Neuronal stem cell (in vitro differentiated cells): ENCODE measurements around the gene MTHFD2L.
"Not testable (repeated sequence)": the region's sequence is repeated elsewhere in the genome, so short reads cannot be mapped to it uniquely, and the experiment has no call there.

Source experiments
- DNase-seq: peaks from one replicate; pipeline ENCODE4 v3.0.0-alpha.2; 2013; ENCODE audit warnings: low spot score
- H2AFZ ChIP-seq: one replicate; pipeline ENCODE4 v1.6.1; 2013; ENCODE audit warnings: mild to moderate bottlenecking, low read length, inconsistent platforms
- H2AK5ac ChIP-seq: 2 replicates; pipeline ENCODE4 v1.6.1; 2013; ENCODE audit warnings: low read depth, mild to moderate bottlenecking, inconsistent platforms, low read length, moderate library complexity, mixed read lengths
- H2BK120ac ChIP-seq: 2 replicates; pipeline ENCODE4 v1.6.1; 2013; ENCODE audit warnings: low read depth, mild to moderate bottlenecking, inconsistent platforms, low read length, moderate library complexity, mixed read lengths
- H2BK12ac ChIP-seq: one replicate; pipeline ENCODE4 v1.6.1; 2013; ENCODE audit warnings: low read length, inconsistent platforms
- H2BK15ac ChIP-seq: 2 replicates; pipeline ENCODE4 v1.6.1; 2013; ENCODE audit warnings: mild to moderate bottlenecking, low read length, inconsistent platforms, mixed read lengths
- H2BK5ac ChIP-seq: one replicate; pipeline ENCODE4 v1.6.1; 2013; ENCODE audit warnings: inconsistent platforms, mild to moderate bottlenecking, low read length, moderate library complexity
- H3K14ac ChIP-seq: one replicate; pipeline ENCODE4 v1.6.1; 2013; ENCODE audit warnings: low read length, inconsistent platforms
- H3K18ac ChIP-seq: 2 replicates; pipeline ENCODE4 v1.6.1; 2013; ENCODE audit warnings: low read length, inconsistent platforms
- H3K23ac ChIP-seq: 2 replicates; pipeline ENCODE4 v1.6.1; 2013; ENCODE audit warnings: low read depth, mild to moderate bottlenecking, mixed read lengths, low read length, inconsistent platforms; ENCODE audit not compliant: poor library complexity
- H3K27ac ChIP-seq: replicated peaks from 3 replicates; pipeline ENCODE4 v1.5.1; 2013; ENCODE audit warnings: low read length, inconsistent platforms
- H3K27me3 ChIP-seq, 3 experiments: 2 replicates each; pipeline ENCODE4 v1.6.1; 2013; ENCODE audit warnings: low read length in 3 of 3, mild to moderate bottlenecking in 2 of 3, inconsistent platforms in 1 of 3, low read depth in 1 of 3, mixed read lengths in 1 of 3, moderate library complexity in 1 of 3; ENCODE audit not compliant: control insufficient read depth in 3 of 3, insufficient read depth in 3 of 3
- H3K36me3 ChIP-seq, 2 donors: replicated peaks in 1 of 2; 2 replicates each; pipeline ENCODE4 v1.6.1; 2013; ENCODE audit warnings: low read length in 2 of 2; ENCODE audit not compliant: control insufficient read depth in 2 of 2, insufficient read depth in 2 of 2
- H3K4ac ChIP-seq: 2 replicates; pipeline ENCODE4 v1.6.1; 2013; ENCODE audit warnings: inconsistent platforms, mild to moderate bottlenecking, low read length, moderate library complexity
- H3K4me1 ChIP-seq, 2 donors: 1 replicate in 1 of 2; 2 replicates in 1 of 2; pipeline ENCODE4 v1.6.1; 2013; ENCODE audit warnings: low read length in 2 of 2, low read depth in 1 of 2; ENCODE audit not compliant: control insufficient read depth in 2 of 2, insufficient read depth in 1 of 2
- H3K4me2 ChIP-seq: one replicate; pipeline ENCODE4 v1.6.1; 2013; ENCODE audit warnings: mild to moderate bottlenecking, low read length, inconsistent platforms; ENCODE audit not compliant: insufficient read depth, poor library complexity, severe bottlenecking
- H3K4me3 ChIP-seq, 2 donors: 2 replicates each; pipeline ENCODE4 v1.5.1; 2013; ENCODE audit warnings: low read length in 2 of 2, mild to moderate bottlenecking in 2 of 2, inconsistent platforms in 1 of 2, moderate library complexity in 1 of 2
- H3K79me1 ChIP-seq: one replicate; pipeline ENCODE4 v1.6.1; 2013; ENCODE audit warnings: low read depth, mild to moderate bottlenecking, inconsistent platforms, low read length, moderate library complexity
- H3K9ac ChIP-seq: one replicate; pipeline ENCODE4 v1.6.1; 2013; ENCODE audit warnings: mild to moderate bottlenecking, low read depth, low read length, inconsistent platforms; ENCODE audit not compliant: poor library complexity
- H3K9me3 ChIP-seq, 2 donors: replicated peaks in 1 of 2; 2 replicates each; pipeline versions ENCODE3 to v1.6.1; 2013; ENCODE audit warnings: low read length in 2 of 2, mild to moderate bottlenecking in 2 of 2, inconsistent platforms in 1 of 2, low read depth in 1 of 2, mixed read lengths in 1 of 2, moderate library complexity in 1 of 2; ENCODE audit not compliant: control insufficient read depth in 2 of 2, insufficient read depth in 1 of 2
- H4K8ac ChIP-seq: one replicate; pipeline ENCODE4 v1.6.1; 2013; ENCODE audit warnings: low read depth, mild to moderate bottlenecking, inconsistent platforms, low read length, moderate library complexity
- H4K91ac ChIP-seq: one replicate; pipeline ENCODE4 v1.6.1; 2013; ENCODE audit warnings: low read length, low read depth, mild to moderate bottlenecking, inconsistent platforms; ENCODE audit not compliant: poor library complexity
- WGBS, 2 donors: extraction: QIAGEN DNeasy Blood & Tissue Kit; methylation state at CpG; one replicate each; pipeline ENCODE4 v1.1.7; 2013; ENCODE audit warnings: missing lambda C conversion rate in 2 of 2, mixed read lengths in 1 of 2; ENCODE audit not compliant: insufficient read length in 2 of 2, insufficient replicate concordance in 1 of 2; ENCODE audit errors: extremely low coverage in 2 of 2; 5-methylcytosine and 5-hydroxymethylcytosine counted together

Gene MTHFD2L

DNA sequence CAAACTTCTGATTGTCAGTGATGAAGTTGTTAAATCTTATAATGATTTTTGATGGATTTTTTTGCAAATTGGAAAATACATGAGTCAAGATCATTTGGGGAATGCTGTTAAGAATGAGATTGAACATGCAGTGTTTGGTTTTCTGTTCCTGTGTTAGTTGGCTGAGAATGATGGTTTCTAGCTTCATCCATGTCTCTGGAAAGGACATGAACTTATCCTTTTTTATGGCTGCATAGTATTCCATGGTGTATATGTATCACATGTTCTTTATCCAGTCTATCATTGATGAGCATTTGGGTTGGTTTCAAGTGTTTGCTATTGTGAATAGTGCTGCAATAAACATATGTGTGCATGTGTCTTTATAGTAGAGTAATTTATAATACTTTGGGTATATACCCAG lies 182.5 kb downstream of the MTHFD2L start:
- H3K4me1 ChIP-seq, H2BK120ac ChIP-seq, H2AFZ ChIP-seq, H3K4me2 ChIP-seq, H3K36me3 ChIP-seq, H3K4ac ChIP-seq, H3K79me1 ChIP-seq, H2AK5ac ChIP-seq, H3K23ac ChIP-seq, H3K9ac ChIP-seq, H4K8ac ChIP-seq, H3K9me3 ChIP-seq, H3K18ac ChIP-seq, H3K27me3 ChIP-seq, H2BK5ac ChIP-seq, H2BK12ac ChIP-seq, H2BK15ac ChIP-seq, H3K27ac ChIP-seq, H3K4me3 ChIP-seq, H3K14ac ChIP-seq, H4K91ac ChIP-seq, DNase-seq: not testable (repeated sequence)

DNA sequence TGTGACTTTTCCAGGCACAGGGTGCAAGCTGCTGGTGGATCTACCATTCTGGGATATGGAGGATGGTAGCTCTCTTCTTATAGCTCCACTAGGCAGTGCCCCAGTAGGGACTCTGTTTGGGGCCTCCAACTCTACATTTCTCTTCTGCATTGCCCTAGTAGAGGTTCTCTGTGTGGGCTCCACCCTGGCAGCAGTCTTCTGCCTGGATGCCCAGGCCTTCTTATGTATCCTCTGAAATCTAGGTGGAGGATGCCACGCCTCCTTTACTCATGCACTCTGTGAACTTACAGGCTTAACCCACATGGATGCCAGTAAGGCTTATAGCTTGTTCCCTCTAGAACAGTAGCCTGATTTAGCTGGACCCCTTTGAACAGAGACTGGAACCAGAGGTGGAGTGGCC lies 186.1 kb downstream of the MTHFD2L start:
- Histone ChIP-seq H3K4me2 (no peak overlapping the region), H2BK15ac (no peak overlapping the region), H3K9ac (no peak overlapping the region), H3K9me3 (peaks cover 4% of the 10 kb centered on the region in 2 donors), H2BK12ac (no peak overlapping the region), H2BK5ac (no peak overlapping the region), H3K4me1 (no peaks in the 10 kb centered on the region), H3K36me3 (no peaks in the 10 kb centered on the region), H2AK5ac (no peak overlapping the region), H3K14ac (peak overlapping the region; percentile 38), H4K91ac (no peak overlapping the region), H3K4me3 (no peak overlapping the region), H3K27me3 (no peaks in the 10 kb centered on the region), H3K79me1 (no peaks in the 10 kb centered on the region), H3K27ac (no peak overlapping the region), H3K23ac (no peak overlapping the region), H3K4ac (no peak overlapping the region), H4K8ac (no peak overlapping the region), H2BK120ac (no peak overlapping the region), H2AFZ (no peak overlapping the region), H3K18ac (no peak overlapping the region)
- no CpG with 5 or more reads among the region's 1 CpG for WGBS, 2 donors
- DNase-seq, result no peak
